Activated CD4-positive, CD25-positive, alpha-beta regulatory T cell treated with anti-CD3 and anti-CD28 coated beads, Interleukin-2, amount 50 U/mL, for 24 hours (primary cell): Measurements from ENCODE around the gene ROBO3.
A peak's percentile ranks its signal among the peaks of the same experiment; 100 is the strongest.

Experiments
- ATAC-seq, 2 donors: fragments of 150-1000 bp; cut with Tn5 transposase; one replicate each; pipeline ENCODE4 v1.10.0; 2021; ENCODE audit warnings: mild to moderate bottlenecking in 1 of 2, moderate library complexity in 1 of 2

Gene ROBO3

GRCh38 chr11:124843616-124843910, 21.7 kb upstream of the ROBO3 start:
- ATAC-seq = no peak

GRCh38 chr11:124844664-124845079, 20.6 kb upstream of the ROBO3 start:
- no peak for ATAC-seq

- no peak for ATAC-seq
Measured at GRCh38 chr11:124846070-124846673, 19.1 kb upstream of the ROBO3 start.

GRCh38 chr11:124859171-124859570, 6.1 kb upstream of the ROBO3 start:
- no peak for ATAC-seq

- no peak for ATAC-seq
Measured at GRCh38 chr11:124861670-124862069, 3.6 kb upstream of the ROBO3 start.

GRCh38 chr11:124863137-124863825, 2.0 kb upstream of the ROBO3 start:
- no peak for ATAC-seq

GRCh38 chr11:124863826-124864165, 1.4 kb upstream of the ROBO3 start:
- ATAC-seq = no peak

GRCh38 chr11:124864176-124864891, 898 bp upstream of the ROBO3 start:
- ATAC-seq = no peak

GRCh38 chr11:124864892-124865180, 396 bp upstream of the ROBO3 start:
- no peak for ATAC-seq

- peak; percentile 28 to 64 for ATAC-seq
Measured at GRCh38 chr11:124865902-124866851, 945 bp downstream of the ROBO3 start.

- ATAC-seq = no peak
Measured at GRCh38 chr11:124867700-124868099, 2.5 kb downstream of the ROBO3 start.

GRCh38 chr11:124868331-124869274, 3.4 kb downstream of the ROBO3 start:
- no peak for ATAC-seq

- no peak for ATAC-seq
Measured at GRCh38 chr11:124869331-124869730, 4.1 kb downstream of the ROBO3 start.

- ATAC-seq = no peak
Measured at GRCh38 chr11:124869856-124870387, 4.7 kb downstream of the ROBO3 start.

GRCh38 chr11:124870430-124870829, 5.2 kb downstream of the ROBO3 start:
- ATAC-seq = no peak

- no peak for ATAC-seq
Measured at GRCh38 chr11:124872280-124872679, 7.0 kb downstream of the ROBO3 start.

- ATAC-seq = no peak
Measured at GRCh38 chr11:124872741-124873140, 7.5 kb downstream of the ROBO3 start.

GRCh38 chr11:124873951-124874350, 8.7 kb downstream of the ROBO3 start:
- ATAC-seq = no peak

GRCh38 chr11:124874571-124875255, 9.5 kb downstream of the ROBO3 start:
- ATAC-seq = no peak

GRCh38 chr11:124875401-124875800, 10.2 kb downstream of the ROBO3 start:
- ATAC-seq = no peak
